H1 (cell line): ENCODE data around the gene MTRFR. TPM values are rescaled to one million over a fixed set of nuclear protein-coding genes. Genes with fewer than 3 reads are reported as not detected.

Experiments used
- CTCF ChIA-PET: fragments of 300-600 bp; sonication (Branson Sonifier 250); formaldehyde crosslinking; loops from one replicate; lab custom pipeline; 2021; ENCODE audit not compliant: partially characterized antibody; lab: Charles Lee
- POLR2A ChIA-PET: fragments of 300-600 bp; sonication (Branson Sonifier 250); formaldehyde crosslinking; loops from one replicate; lab custom pipeline; 2021; ENCODE audit warnings: inconsistent platforms; ENCODE audit not compliant: partially characterized antibody; lab: Charles Lee
- DNase-seq, 2 experiments: peaks; one replicate each; pipeline versions ENCODE4 v3.0.0 to v3.0.0-alpha.2; 2010 to 2022; ENCODE audit warnings: low spot score in 2 of 2, low read depth in 1 of 2, mixed read lengths in 1 of 2
- FAIRE-seq: peaks from 2 replicates; lab custom pipeline; 2011; peaks lifted over from hg19 to GRCh38; lab: Jason Lieb, UNC
- H2AFZ ChIP-seq: 2 replicates; pipeline ENCODE4 v1.8.1; 2012; ENCODE audit warnings: low read length, inconsistent platforms
- H2AK5ac ChIP-seq: 2 replicates; pipeline ENCODE4 v1.6.1; 2013; ENCODE audit warnings: low read depth, low read length
- H2BK120ac ChIP-seq: replicated peaks from 2 replicates; pipeline ENCODE3; 2013; ENCODE audit warnings: low read depth, low read length, inconsistent platforms
- H2BK12ac ChIP-seq: 2 replicates; pipeline ENCODE4 v1.6.1; 2013; ENCODE audit warnings: low read depth, low read length
- H2BK15ac ChIP-seq: 2 replicates; pipeline ENCODE4 v1.6.1; 2013; ENCODE audit warnings: low read length
- H2BK20ac ChIP-seq: 2 replicates; pipeline ENCODE4 v1.6.1; 2013; ENCODE audit warnings: low read length
- H2BK5ac ChIP-seq: 2 replicates; pipeline ENCODE4 v1.6.1; 2013; ENCODE audit warnings: low read depth, low read length
- H3K14ac ChIP-seq: 2 replicates; pipeline ENCODE4 v1.6.1; 2013; ENCODE audit warnings: inconsistent platforms; ENCODE audit not compliant: insufficient read length
- H3K18ac ChIP-seq: 2 replicates; pipeline ENCODE4 v1.6.1; 2013; ENCODE audit warnings: low read length; ENCODE audit errors: extremely low read depth
- H3K23ac ChIP-seq: 2 replicates; pipeline ENCODE4 v1.6.1; 2013; ENCODE audit warnings: inconsistent platforms; ENCODE audit not compliant: insufficient read length
- H3K23me2 ChIP-seq: 2 replicates; pipeline ENCODE4 v1.6.1; 2013; ENCODE audit warnings: low read depth, low read length
- H3K27ac ChIP-seq: 2 replicates; pipeline ENCODE4 v1.6.1; 2011; ENCODE audit warnings: low read depth, low read length, inconsistent platforms
- H3K27me3 ChIP-seq, 4 experiments: replicated peaks in 1 of 4; 1 replicate in 1 of 4; 2 replicates in 3 of 4; pipeline versions ENCODE4 v1.6.1 to v1.8.1; 2011 to 2013; ENCODE audit warnings: low read length in 3 of 4, mild to moderate bottlenecking in 3 of 4, inconsistent platforms in 2 of 4, mixed read lengths in 2 of 4, moderate library complexity in 1 of 4; ENCODE audit not compliant: control insufficient read depth in 3 of 4, insufficient read depth in 3 of 4; ENCODE audit errors: extremely low read depth in 1 of 4
- H3K36me3 ChIP-seq, 4 experiments: 2 replicates each; pipeline versions ENCODE4 v1.6.1 to v1.8.1; 2011 to 2013; ENCODE audit warnings: mild to moderate bottlenecking in 4 of 4, low read length in 3 of 4, moderate library complexity in 2 of 4, control low read depth in 1 of 4, inconsistent platforms in 1 of 4; ENCODE audit not compliant: insufficient read depth in 4 of 4, control insufficient read depth in 2 of 4
- H3K4ac ChIP-seq: replicated peaks from 2 replicates; pipeline ENCODE3; 2013; ENCODE audit warnings: low read length, low read depth, mixed read lengths, inconsistent platforms; ENCODE audit not compliant: insufficient read length
- H3K4me1 ChIP-seq, 4 experiments: replicated peaks in 1 of 4; 1 replicate in 1 of 4; 2 replicates in 3 of 4; pipeline versions ENCODE4 v1.6.1 to v1.8.1; 2011 to 2013; ENCODE audit warnings: low read length in 3 of 4, inconsistent platforms in 2 of 4, mixed read lengths in 1 of 4; ENCODE audit not compliant: insufficient read depth in 4 of 4, control insufficient read depth in 3 of 4
- H3K4me2 ChIP-seq, 2 experiments: 2 replicates each; pipeline versions ENCODE4 v1.6.1 to v1.8.1; 2011 to 2013; ENCODE audit warnings: low read depth in 2 of 2, low read length in 2 of 2, control low read depth in 1 of 2, inconsistent platforms in 1 of 2, mild to moderate bottlenecking in 1 of 2; ENCODE audit not compliant: insufficient read depth in 1 of 2
- H3K4me3 ChIP-seq, 4 experiments: fragments of 200-600, 300-600 bp in 1 of 4; sonication (generic), shearing (Covaris generic), sonication (Bioruptor Twin) in 1 of 4; 2 replicates each; pipeline versions ENCODE4 v1.5.1 to v1.8.1; 2011 to 2016; ENCODE audit warnings: low read length in 4 of 4, low read depth in 3 of 4, control low read depth in 2 of 4, inconsistent platforms in 2 of 4, mild to moderate bottlenecking in 2 of 4, mixed read lengths in 1 of 4, moderate library complexity in 1 of 4; ENCODE audit not compliant: insufficient read depth in 2 of 4; ENCODE audit errors: extremely low read depth in 1 of 4
- H3K56ac ChIP-seq: replicated peaks from 2 replicates; pipeline ENCODE3; 2013; ENCODE audit warnings: low read depth, mild to moderate bottlenecking, mixed read lengths, low read length, inconsistent platforms; ENCODE audit not compliant: insufficient read length
- H3K79me1 ChIP-seq: 2 replicates; pipeline ENCODE4 v1.6.1; 2013; ENCODE audit warnings: low read depth, low read length, control low read depth
- H3K79me2 ChIP-seq, 2 experiments: 2 replicates each; pipeline versions ENCODE4 v1.6.1 to v1.8.1; 2012 to 2013; ENCODE audit warnings: low read length in 2 of 2, mild to moderate bottlenecking in 2 of 2, inconsistent platforms in 1 of 2; ENCODE audit not compliant: insufficient read depth in 2 of 2, control insufficient read depth in 1 of 2
- H3K9ac ChIP-seq, 4 experiments: replicated peaks in 1 of 4; 1 replicate in 1 of 4; 2 replicates in 3 of 4; pipeline versions ENCODE4 v1.6.1 to v1.8.1; 2011 to 2013; ENCODE audit warnings: low read depth in 3 of 4, low read length in 3 of 4, control low read depth in 2 of 4, mild to moderate bottlenecking in 2 of 4, moderate library complexity in 2 of 4, inconsistent platforms in 1 of 4; ENCODE audit errors: extremely low read depth in 1 of 4
- H3K9me3 ChIP-seq, 2 experiments: 2 replicates each; pipeline versions ENCODE4 v1.6.1 to v1.8.1; 2012 to 2013; ENCODE audit warnings: mild to moderate bottlenecking in 2 of 2, moderate library complexity in 2 of 2, control low read depth in 1 of 2, inconsistent platforms in 1 of 2, low read depth in 1 of 2, low read length in 1 of 2, mixed read lengths in 1 of 2; ENCODE audit not compliant: insufficient read depth in 2 of 2
- H4K20me1 ChIP-seq, 2 experiments: replicated peaks in 1 of 2; 2 replicates each; pipeline versions ENCODE3 to v1.8.1; 2011 to 2013; ENCODE audit warnings: inconsistent platforms in 2 of 2, low read length in 2 of 2, mild to moderate bottlenecking in 1 of 2; ENCODE audit not compliant: insufficient read depth in 2 of 2, control insufficient read depth in 1 of 2
- H4K5ac ChIP-seq: 2 replicates; pipeline ENCODE4 v1.6.1; 2013; ENCODE audit warnings: low read length, low read depth, mixed read lengths, inconsistent platforms; ENCODE audit not compliant: insufficient read length
- H4K8ac ChIP-seq: 2 replicates; pipeline ENCODE4 v1.8.0; 2013; ENCODE audit warnings: mild to moderate bottlenecking, moderate library complexity, low read length, inconsistent platforms; ENCODE audit not compliant: insufficient read depth; ENCODE audit errors: extremely low read depth
- H4K91ac ChIP-seq: replicated peaks from 2 replicates; pipeline ENCODE3; 2013; ENCODE audit warnings: low read length, mixed read lengths, inconsistent platforms; ENCODE audit not compliant: insufficient read length
- ASH2L ChIP-seq: fragments of 200-600, 300-600 bp; sonication (generic); IDR thresholded peaks from one replicate; pipeline ENCODE4 v1.7.1; 2017; ENCODE audit warnings: low read length
- BCL11A ChIP-seq, 2 experiments: IDR thresholded peaks; one replicate each; pipeline ENCODE4 v1.6.1; 2011; ENCODE audit warnings: low read depth in 2 of 2, low read length in 2 of 2, mild to moderate bottlenecking in 2 of 2
- CHD1 ChIP-seq: IDR thresholded peaks from 2 replicates; pipeline ENCODE4 v1.6.1; 2012; ENCODE audit warnings: low read depth, low read length, improper control_type of control experiment
- CREB1 ChIP-seq: IDR thresholded peaks from 2 replicates; pipeline ENCODE4 v1.6.1; 2012; ENCODE audit warnings: inconsistent platforms
- EZH2 ChIP-seq: fragments of 200-600 bp; sonication (generic); IDR thresholded peaks from 2 replicates; pipeline ENCODE4 v1.7.1; 2012; ENCODE audit warnings: low read depth, mild to moderate bottlenecking, moderate library complexity, low read length, inconsistent platforms; ENCODE audit not compliant: severe bottlenecking
- JUN ChIP-seq: IDR thresholded peaks from 2 replicates; pipeline ENCODE4 v1.6.1; 2011; ENCODE audit warnings: low read depth, mild to moderate bottlenecking, improper control_type of control experiment, low read length
- KDM5A ChIP-seq: fragments of 200-600 bp; IDR thresholded peaks from 2 replicates; pipeline ENCODE4 v1.7.1; 2012; ENCODE audit warnings: mild to moderate bottlenecking, low read length, inconsistent platforms, mixed read lengths
- PHF8 ChIP-seq: fragments of 200-600 bp; sonication (generic); conservative IDR thresholded peaks from 2 replicates; pipeline ENCODE4 v1.7.1; 2012; ENCODE audit warnings: low read depth, mild to moderate bottlenecking, inconsistent platforms, low read length, moderate library complexity
- RBBP5 ChIP-seq: IDR thresholded peaks from 2 replicates; pipeline ENCODE4 v1.7.1; 2012; ENCODE audit warnings: low read depth, mild to moderate bottlenecking, inconsistent platforms, low read length, moderate library complexity, borderline replicate concordance
- SUZ12 ChIP-seq: fragments of 200-600 bp; sonication (generic); IDR thresholded peaks from 2 replicates; pipeline ENCODE4 v1.6.1; 2012; ENCODE audit warnings: mild to moderate bottlenecking, inconsistent platforms, low read length, moderate library complexity, mixed read lengths
- WGBS, 2 experiments: shearing (Covaris generic) in 1 of 2; methylation state at CpG; one replicate each; pipeline versions ENCODE4 v1.1.6 to v1.1.7; 2013 to 2015; ENCODE audit warnings: low lambda C conversion rate in 2 of 2, mixed read lengths in 2 of 2, inconsistent platforms in 1 of 2, low coverage in 1 of 2, missing lambda C conversion rate in 1 of 2; ENCODE audit not compliant: insufficient replicate concordance in 2 of 2, insufficient coverage in 1 of 2, insufficient read length in 1 of 2; ENCODE audit errors: extremely low coverage in 1 of 2, missing lambda C conversion rate in 1 of 2; 5-methylcytosine and 5-hydroxymethylcytosine counted together
- polyA plus RNA-seq, 7 experiments: library from polyadenylated mRNA; depleted of rRNA in 3 of 7; stranded (reverse) in 5 of 7; unstranded in 2 of 7; fragments of >200 nt in 5 of 7; fragments of 200-250 nt in 2 of 7; gene quantifications; 1 replicate in 5 of 7; 2 replicates in 1 of 7; 4 replicates in 1 of 7; pipeline versions ENCODE4 v1.2.1 to v1.2.3, GENCODE V29; 2011 to 2013; ENCODE audit warnings: missing spikeins in 2 of 7, mixed read lengths in 2 of 7
- total RNA-seq: library from RNA; stranded (reverse); fragmentation: NEBNext Ultra II Directional; extraction: Animal tissue kit (Norgen Biotek cat#: 25700); gene quantifications from 2 replicates; pipeline ENCODE4 v1.2.1, GENCODE V29; 2021

The MTRFR gene
- total and polyA plus RNA-seq, 2 of the 8 experiments (the other 6 are each of a cell fraction or from before 2014, with no cell fraction given) = 9.2 to 12.9 TPM

GRCh38 chr12:123231931-123232330 is 1.3 kb upstream of the MTRFR start:
- Histone ChIP-seq H3K23me2 (peaks cover 8% of the 10 kb centered on the region), H3K27me3 (no peaks in the 10 kb centered on the region), H2BK15ac (no peak overlapping the region), H3K56ac (no peak overlapping the region), H3K14ac (no peak overlapping the region), H3K36me3 (peaks cover 0 to 16% (median 0%) of the 10 kb centered on the region in 4 experiments; a peak in 2 of 8 replicates), H2BK20ac (no peak overlapping the region), H4K91ac (no peak overlapping the region), H3K4me1 (peaks cover 0 to 4% (median 2%) of the 10 kb centered on the region in 4 experiments; a peak in 3 of 7 replicates), H3K79me1 (peaks cover 7% of the 10 kb centered on the region), H3K4me3 (peak overlapping the region; percentile 59 to 94 (median 89)), H3K23ac (no peak overlapping the region), H2BK120ac (no peak overlapping the region), H3K27ac (no peak overlapping the region), H3K79me2 (peaks cover 0 to 25% of the 10 kb centered on the region in 2 experiments; a peak in 3 of 4 replicates), H3K9me3 (no peaks in the 10 kb centered on the region), H4K20me1 (no peaks in the 10 kb centered on the region), H2AK5ac (no peak overlapping the region), H3K9ac (peak overlapping the region in 3 of 4 experiments; percentile 61 to 85 (median 72); a peak in 4 of 7 replicates), H2BK12ac (no peak overlapping the region), H3K18ac (no peak overlapping the region), H4K5ac (no peak overlapping the region), H4K8ac (no peak overlapping the region), H3K4ac (no peak overlapping the region), H2AFZ (0 out of 2 replicates have a peak overlapping the region, but pooled peaks have one; percentile 3), H2BK5ac (0 out of 2 replicates have a peak overlapping the region, but pooled peaks have one; percentile 75), H3K4me2 (peak overlapping the region; percentile 80 to 82)
- FAIRE-seq (no peak), DNase-seq (no peak)
- ChIA-PET POLR2A (interaction anchor here (0.7 to 3.7 kb wide), 33 partner anchors 8 to 480 kb away, joined by 3 to 42 read pairs (median 6); partner anchors contain the start of genes ARL6IP4, ATP6V0A2, KMT5A and OGFOD2), CTCF (interaction anchor here (1.2 to 1.6 kb wide), 4 partner anchors 33 to 252 kb away, joined by 3 to 5 read pairs (median 4); partner anchors contain the start of gene ARL6IP4)
- WGBS, 2 experiments = 53% methylated on average over 5 of the region's 5 CpGs; no CpG with 5 or more reads in 1 of the 2 experiments
- TF ChIP-seq EZH2 (no peak), RBBP5 (no peak), PHF8 (no peak), KDM5A (no peak), BCL11A (IDR thresholded peaks at IDR 0.05; ENCODE audit: low read depth in 2 of 2, low read length in 2 of 2) (no peak), CREB1 (no peak), ASH2L (no peak), JUN (no peak), SUZ12 (no peak), CHD1 (no peak)
